ENCODE results near the gene SDSL.

- TF ChIP-seq CTCF (optimal IDR thresholded peaks at IDR 0.05 in 1 of 3, IDR thresholded peaks at IDR 0.05 in 1 of 3, conservative IDR thresholded peaks at IDR 0.05 in 1 of 3; ENCODE audit: extremely low read depth in 1 of 3, insufficient read depth in 2 of 3, low read length in 3 of 3) (no peak), EZH2 (IDR thresholded peaks at IDR 0.05; ENCODE audit: low read length) (no peak)
Observed at GRCh38 chr12:113456761-113457160, 34.6 kb downstream of the SDSL start.
